SKM-1 treated with dmso at 0.1 percent for 144 hours (cell line): ENCODE results near the gene AHI1.

Experiments
- DNase-seq: peaks from one replicate; lab custom pipeline; 2025; ENCODE audit not compliant: unreplicated experiment; lab: John Stamatoyannopoulos, UW

The AHI1 gene

GRCh38 chr6:135464634-135465033 lies 32.9 kb downstream of the AHI1 start:
- no peak for DNase-seq

GRCh38 chr6:135461208-135461607 lies 36.3 kb downstream of the AHI1 start:
- no peak for DNase-seq

GRCh38 chr6:135458051-135458450 lies 39.5 kb downstream of the AHI1 start:
- DNase-seq, result no peak

GRCh38 chr6:135451617-135452190 lies 45.8 kb downstream of the AHI1 start:
- peak; percentile 10 for DNase-seq

- no peak for DNase-seq
These were observed 48.3 kb downstream of the AHI1 start for GRCh38 chr6:135449246-135449645.

GRCh38 chr6:135440087-135440792 lies 57.3 kb downstream of the AHI1 start:
- DNase-seq, result no peak

- DNase-seq, result no peak
These were observed 58.0 kb downstream of the AHI1 start for GRCh38 chr6:135439549-135439948.

GRCh38 chr6:135438907-135439535 lies 58.5 kb downstream of the AHI1 start:
- peak; percentile 25 for DNase-seq

GRCh38 chr6:135434991-135435390 lies 62.5 kb downstream of the AHI1 start:
- peak; percentile 14 for DNase-seq

GRCh38 chr6:135434095-135434494 lies 63.4 kb downstream of the AHI1 start:
- DNase-seq, result peak; percentile 18

GRCh38 chr6:135428078-135428477 lies 69.5 kb downstream of the AHI1 start:
- DNase-seq, result no peak

- no peak for DNase-seq
These were observed 70.7 kb downstream of the AHI1 start for GRCh38 chr6:135426833-135427232.

GRCh38 chr6:135424385-135424784 lies 73.2 kb downstream of the AHI1 start:
- DNase-seq, result no peak

- peak; percentile 41 for DNase-seq
These were observed 73.9 kb downstream of the AHI1 start for GRCh38 chr6:135423649-135424128.

GRCh38 chr6:135419162-135419561 lies 78.4 kb downstream of the AHI1 start:
- DNase-seq, result no peak

- no peak for DNase-seq
These were observed 79.3 kb downstream of the AHI1 start for GRCh38 chr6:135418040-135418760.

- no peak for DNase-seq
These were observed 84.8 kb downstream of the AHI1 start for GRCh38 chr6:135412761-135413160.

- DNase-seq, result no peak
These were observed 85.7 kb downstream of the AHI1 start for GRCh38 chr6:135411849-135412248.

- no peak for DNase-seq
These were observed 86.2 kb downstream of the AHI1 start for GRCh38 chr6:135411339-135411738.

GRCh38 chr6:135410856-135411255 lies 86.7 kb downstream of the AHI1 start:
- DNase-seq, result no peak

- DNase-seq, result no peak
These were observed 94.0 kb downstream of the AHI1 start for GRCh38 chr6:135403584-135403983.

- no peak for DNase-seq
These were observed 95.2 kb downstream of the AHI1 start for GRCh38 chr6:135402311-135402710.
